ENCODE results near the gene RAF1.
"Not testable (repeated sequence)": the region's sequence is repeated elsewhere in the genome, so short reads cannot be mapped to it uniquely, and the experiment has no call there.

Gene RAF1

DNA sequence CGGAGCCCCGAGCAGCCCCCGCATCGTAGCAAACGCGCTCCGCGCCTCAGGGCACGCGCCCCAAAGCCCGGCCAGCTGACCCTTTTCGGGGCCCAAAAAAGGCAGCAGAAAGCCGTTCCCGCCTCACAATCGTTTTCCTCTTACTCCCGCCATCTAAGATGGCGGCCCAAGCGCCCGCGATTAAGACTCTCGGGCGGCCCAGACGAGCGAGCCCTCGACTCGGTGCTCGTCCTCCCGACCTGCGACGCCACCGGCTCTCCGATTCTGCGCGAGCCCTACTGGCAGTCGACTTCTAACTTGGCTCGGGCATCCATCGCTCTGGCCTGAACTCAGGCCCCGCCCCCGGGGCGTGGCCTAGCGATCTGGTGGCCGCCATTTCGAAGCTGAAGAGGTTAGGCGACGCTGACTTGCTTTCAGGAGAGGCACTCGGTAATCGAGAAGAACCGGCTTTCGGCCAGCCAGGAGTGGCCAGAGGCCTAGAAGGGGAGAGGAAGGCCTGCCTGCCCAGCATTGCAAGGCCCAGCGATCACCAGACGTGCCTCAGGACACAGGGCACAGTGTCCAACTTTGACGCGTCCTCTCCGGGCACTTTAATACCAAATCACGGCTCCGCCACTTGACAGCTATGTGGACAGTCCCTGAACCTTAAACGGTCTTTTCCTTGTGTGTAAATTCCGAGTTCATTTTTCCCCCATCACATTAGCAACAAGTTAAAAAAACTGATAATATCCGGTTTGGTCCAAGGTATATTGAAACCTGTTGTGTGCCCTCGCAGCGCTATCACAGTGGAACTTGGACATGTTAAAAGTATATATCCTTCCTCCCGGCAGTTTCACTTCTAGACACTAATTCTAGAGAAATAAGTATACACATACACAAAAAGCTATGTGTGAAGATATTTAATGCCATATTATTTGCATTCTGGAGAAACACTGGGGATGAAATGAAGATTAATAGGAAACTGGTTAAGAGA is at the start of gene RAF1:
Gene RAF1, minus strand, starts transcription at position 182 of the 973 bp plus-strand sequence. CDS start 45,396 bp downstream, outside the sequence.
- peak; percentile 98 for DNase-seq

- DNase-seq: no peak
These were observed 46.1 kb upstream of the RAF1 start for GRCh38 chr3:12710062-12710461.

DNA sequence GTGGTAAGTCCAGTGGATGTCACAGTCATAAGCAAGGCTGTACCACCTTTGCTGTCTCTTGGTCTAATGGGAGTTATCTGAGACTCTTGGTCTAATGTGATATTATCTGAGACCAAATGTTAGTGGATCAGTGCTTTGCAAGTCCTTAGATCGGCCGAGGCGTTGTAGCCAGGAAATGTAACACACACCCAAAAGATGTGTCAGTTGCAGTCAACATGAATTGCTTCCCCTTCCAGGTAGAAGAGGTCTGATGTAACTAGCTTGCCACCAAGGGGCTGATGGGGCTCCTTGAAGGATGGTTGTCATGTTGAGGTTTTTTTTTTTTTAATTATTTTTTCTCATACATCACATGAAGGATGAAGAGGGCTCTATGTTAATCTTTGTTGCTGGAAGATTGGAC is 45.4 kb upstream of the RAF1 start:
- DNase-seq: no peak

DNA sequence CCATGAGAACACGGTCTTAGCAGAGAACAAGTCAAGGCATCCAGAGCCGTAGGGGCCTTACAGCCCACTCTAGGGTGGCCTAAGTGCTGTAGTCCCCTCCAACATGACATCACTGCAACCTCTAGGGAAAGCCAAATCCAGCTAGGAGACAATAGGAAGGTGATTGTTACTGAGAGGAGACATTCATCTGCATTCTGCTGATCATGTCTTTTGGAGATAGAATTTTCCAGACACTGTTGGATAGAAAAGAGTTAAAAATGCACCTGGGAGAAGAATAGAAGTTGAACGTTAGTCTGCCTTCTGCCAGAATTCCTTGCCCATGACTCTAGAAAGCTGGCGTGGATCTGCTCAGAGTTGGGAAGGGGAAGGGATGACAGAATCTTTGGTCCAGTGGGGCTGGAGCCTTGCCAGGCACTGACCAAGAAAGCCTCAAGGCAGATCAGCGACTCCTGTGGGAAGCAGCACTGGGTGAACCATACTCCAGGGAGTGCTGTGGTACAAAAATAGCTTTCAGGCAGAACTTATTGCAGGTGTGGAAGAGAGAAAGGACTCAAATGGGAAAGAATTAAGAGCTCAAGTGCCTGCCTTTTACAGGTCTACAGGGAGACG is 44.8 kb upstream of the RAF1 start:
- no peak for DNase-seq

DNA sequence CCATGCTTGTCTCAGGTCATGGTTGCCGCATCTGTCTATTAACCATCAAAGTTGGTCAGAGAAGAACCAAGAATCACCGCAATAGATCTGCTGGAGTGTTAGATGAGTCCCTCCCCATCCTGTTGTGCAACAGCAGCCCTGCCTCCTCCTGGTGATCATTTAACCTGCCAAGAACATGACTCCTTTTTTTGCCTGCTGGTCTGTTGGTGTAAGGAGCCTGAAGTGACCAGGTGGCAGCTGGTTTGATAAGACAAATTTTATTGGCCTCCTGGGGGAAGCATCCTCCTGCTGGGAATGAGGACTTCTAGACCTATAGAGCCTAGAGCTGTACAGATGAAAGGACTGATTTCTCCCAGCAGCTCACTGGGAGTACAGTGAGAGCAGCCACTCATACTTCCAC is 43.5 kb upstream of the RAF1 start:
- DNase-seq: no peak

- DNase-seq: peak; percentile 72
These were observed 42.8 kb upstream of the RAF1 start for GRCh38 chr3:12706504-12707253.

- DNase-seq: no peak
These were observed 42.1 kb upstream of the RAF1 start for GRCh38 chr3:12705981-12706380.

GRCh38 chr3:12705374-12705926 is 41.5 kb upstream of the RAF1 start:
- no peak for DNase-seq

- DNase-seq: no peak
These were observed 38.6 kb upstream of the RAF1 start for GRCh38 chr3:12702501-12702900.

DNA sequence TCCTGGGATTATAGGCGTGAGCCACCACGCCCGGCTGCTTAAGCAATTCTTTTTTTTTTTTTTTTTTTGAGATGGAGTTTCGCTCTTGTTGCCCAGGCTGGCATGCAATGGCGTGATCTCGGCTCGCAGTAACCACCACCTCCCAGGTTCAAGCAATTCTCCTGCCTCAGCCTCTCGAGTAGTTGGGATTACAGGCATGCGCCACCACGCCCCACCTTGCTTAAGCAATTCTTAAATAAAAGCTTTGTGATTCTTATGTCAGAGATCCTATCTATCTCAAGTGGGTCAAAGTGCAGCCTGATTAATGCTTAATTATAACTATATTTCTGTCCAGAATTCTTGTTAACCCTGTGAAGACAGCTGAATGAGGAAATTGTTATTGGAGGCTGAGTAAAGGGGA is 37.7 kb upstream of the RAF1 start:
- DNase-seq: not testable (repeated sequence)

- no peak for DNase-seq
These were observed 36.9 kb upstream of the RAF1 start for GRCh38 chr3:12700800-12701199.

DNA sequence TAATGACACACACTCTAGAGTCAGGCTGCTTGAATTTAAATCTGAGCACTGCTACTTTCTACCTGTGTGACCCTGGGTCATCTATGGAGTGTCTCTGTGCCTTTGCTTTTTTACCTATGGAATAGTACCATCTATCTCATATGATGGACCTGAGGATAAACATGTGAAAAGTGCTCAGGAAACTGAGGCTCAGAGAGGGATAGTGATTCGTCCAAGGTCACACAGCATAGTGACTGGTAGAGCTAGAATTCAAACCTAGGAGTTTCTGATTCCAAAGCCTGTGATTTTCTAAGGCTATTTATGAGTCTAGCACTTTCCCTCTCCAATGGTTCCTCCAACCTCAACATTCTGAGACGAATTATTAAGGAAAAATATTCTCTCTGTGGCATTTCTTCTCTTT is 32.0 kb upstream of the RAF1 start:
- no peak for DNase-seq

DNA sequence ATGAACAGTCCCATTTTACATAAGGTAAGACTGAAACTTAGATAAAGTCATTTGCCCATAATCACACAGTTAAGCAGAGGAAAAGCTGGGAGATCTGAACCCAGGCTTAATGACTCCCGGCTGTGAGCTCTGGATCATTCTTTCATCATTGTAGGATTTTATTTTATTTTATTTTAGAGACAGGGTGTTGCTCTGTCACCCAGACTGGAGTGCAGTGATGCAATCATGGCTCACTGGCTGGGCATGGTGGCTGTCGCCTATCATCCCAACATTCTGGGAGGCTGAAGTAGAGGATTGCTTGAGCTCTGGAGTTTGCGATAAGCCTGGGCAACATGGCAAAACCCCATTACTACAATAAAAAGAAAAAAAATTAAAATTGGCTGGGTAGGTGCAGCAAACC is 31.2 kb upstream of the RAF1 start:
- no peak for DNase-seq

GRCh38 chr3:12692444-12692843 is 28.5 kb upstream of the RAF1 start:
- DNase-seq: no peak

DNA sequence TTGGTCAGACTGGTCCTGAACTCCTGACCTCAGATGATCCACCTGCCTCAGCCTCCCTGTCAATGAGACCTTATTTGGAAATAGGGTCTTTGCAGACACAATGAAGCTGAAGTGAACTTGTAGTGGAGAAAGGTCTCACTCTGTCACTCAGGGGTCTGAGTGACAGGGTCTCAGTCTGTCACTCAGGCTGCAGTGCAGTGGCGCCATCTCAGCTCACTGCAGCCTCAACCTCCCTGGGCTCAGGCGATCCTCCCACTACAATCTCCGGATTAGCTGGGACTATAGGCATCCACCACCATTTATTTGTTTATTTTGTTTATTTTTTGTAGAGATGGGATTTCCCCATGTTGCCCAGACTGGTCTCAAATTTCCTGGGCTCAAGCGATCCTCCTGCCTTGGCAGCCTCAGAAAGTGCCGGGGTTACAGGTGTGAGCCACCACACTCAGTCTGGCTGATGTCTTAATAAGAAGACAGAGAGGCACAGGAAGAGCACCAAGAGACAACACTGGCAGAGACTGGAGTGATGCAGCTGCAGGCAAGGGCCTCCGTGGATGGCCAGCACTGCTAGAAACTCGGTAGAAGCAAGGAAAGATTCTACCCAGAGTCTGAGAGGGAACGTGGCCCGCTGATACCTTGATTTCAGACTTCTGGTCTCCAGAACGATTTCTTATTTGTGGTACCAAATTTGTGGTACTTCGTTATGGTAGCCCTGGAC is 26.2 kb upstream of the RAF1 start:
- no peak for DNase-seq

DNA sequence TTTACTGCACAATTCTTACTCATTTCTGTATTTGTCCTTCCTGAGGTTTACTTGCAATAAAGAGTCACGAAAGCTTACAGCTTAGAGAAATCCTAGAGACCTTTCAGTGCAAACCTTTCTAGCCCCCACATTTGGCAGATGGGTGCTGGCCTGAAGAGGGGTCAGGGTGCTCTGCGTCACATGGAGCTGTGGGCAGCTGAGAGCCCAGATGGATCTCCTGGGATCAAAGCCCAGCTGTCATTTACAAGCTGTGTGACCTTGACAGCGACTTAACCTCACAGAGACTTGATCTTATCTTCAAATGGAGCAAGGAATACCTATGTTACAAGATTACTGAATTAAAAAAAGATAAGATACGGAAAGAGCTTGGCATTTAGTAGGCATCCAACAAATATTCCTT is 24.0 kb upstream of the RAF1 start:
- no peak for DNase-seq

GRCh38 chr3:12686096-12686495 is 22.2 kb upstream of the RAF1 start:
- DNase-seq: no peak

DNA sequence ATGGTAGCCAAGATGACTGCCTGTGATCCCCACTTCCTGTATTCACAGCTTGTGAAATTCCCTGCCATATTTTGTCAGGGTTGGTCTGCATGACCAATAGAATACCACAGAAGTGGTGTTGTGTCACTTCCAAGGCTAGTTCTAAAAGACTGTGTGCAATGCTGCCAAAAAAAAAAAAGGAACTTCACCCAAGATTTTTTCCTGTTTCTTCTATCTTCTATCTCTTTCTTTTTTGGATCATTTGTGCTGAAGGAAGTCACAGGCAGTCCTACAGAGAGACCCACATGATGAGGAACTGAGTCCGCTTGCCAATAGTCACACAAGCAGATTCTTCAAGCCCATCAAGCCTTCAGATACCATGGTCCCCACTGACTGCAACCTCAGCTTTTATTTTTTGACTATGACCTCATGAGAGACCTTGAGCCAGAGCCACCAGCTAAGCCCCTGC is 18.1 kb upstream of the RAF1 start:
- DNase-seq: no peak

- no peak for DNase-seq
These were observed 17.4 kb upstream of the RAF1 start for GRCh38 chr3:12681089-12681942.

- no peak for DNase-seq
These were observed 15.6 kb upstream of the RAF1 start for GRCh38 chr3:12679468-12679867.

- DNase-seq: no peak
These were observed 13.7 kb upstream of the RAF1 start for GRCh38 chr3:12677616-12678015.

Measured in activated CD4-positive, alpha-beta T cell treated with anti-CD3 and anti-CD28 coated beads for 48 hours (primary cell).